HG03558 (cell line): ENCODE measurements around the gene LRP11.
A peak's percentile ranks its signal among the peaks of the same experiment; 100 is the strongest.
"Not testable (repeated sequence)": the region's sequence is repeated elsewhere in the genome, so short reads cannot be mapped to it uniquely, and the experiment has no call there.

Experiments
- ATAC-seq: cut with Tn5 transposase; IDR thresholded peaks from one replicate; pipeline ENCODE4 v1.9.1; 2021; ENCODE audit warnings: moderate number of reproducible peaks; ENCODE audit not compliant: unreplicated experiment; ENCODE audit errors: extremely low read depth

The LRP11 gene, protein sequence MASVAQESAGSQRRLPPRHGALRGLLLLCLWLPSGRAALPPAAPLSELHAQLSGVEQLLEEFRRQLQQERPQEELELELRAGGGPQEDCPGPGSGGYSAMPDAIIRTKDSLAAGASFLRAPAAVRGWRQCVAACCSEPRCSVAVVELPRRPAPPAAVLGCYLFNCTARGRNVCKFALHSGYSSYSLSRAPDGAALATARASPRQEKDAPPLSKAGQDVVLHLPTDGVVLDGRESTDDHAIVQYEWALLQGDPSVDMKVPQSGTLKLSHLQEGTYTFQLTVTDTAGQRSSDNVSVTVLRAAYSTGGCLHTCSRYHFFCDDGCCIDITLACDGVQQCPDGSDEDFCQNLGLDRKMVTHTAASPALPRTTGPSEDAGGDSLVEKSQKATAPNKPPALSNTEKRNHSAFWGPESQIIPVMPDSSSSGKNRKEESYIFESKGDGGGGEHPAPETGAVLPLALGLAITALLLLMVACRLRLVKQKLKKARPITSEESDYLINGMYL

DNA sequence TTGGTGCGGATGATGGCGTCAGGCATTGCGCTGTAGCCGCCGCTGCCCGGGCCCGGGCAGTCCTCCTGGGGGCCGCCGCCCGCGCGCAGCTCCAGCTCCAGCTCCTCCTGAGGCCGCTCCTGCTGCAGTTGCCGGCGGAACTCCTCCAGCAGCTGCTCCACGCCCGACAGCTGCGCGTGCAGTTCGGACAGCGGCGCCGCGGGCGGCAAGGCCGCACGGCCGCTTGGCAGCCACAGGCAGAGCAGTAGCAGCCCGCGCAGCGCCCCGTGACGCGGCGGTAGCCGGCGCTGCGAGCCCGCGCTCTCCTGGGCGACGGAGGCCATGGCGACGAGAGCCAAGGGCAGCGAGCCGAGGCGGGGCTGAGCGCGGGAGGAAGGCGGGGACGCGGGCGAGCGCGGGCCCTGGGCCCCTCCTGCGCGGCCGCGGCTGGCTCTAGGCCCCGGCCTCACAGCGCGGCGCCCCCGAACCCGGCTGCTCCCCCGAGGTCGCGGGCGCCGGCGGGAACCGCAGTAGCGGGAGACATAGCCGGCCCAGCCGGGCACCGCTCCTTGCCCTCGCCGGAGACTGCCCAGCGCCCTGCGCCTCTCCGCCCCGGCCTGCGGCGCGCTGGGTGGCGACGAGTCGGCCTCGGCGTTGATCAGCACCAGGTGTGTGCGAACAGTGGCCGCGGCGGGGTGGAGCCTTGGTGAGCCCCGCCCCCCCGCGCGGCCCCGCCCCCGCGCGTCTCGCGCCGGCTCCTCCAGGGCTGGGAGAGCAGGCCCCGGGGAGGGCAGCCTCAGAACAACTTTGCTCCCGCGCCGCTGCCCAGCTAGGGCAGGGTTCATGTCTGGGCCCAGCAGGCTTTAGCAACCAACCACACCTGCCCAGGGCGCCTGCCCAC is at the start of gene LRP11:
LRP11 (minus strand) TSS at position 662 of the 880 bp plus-strand sequence; CDS start at position 323, 339 bp downstream.
- ATAC-seq: peak; percentile 61

DNA sequence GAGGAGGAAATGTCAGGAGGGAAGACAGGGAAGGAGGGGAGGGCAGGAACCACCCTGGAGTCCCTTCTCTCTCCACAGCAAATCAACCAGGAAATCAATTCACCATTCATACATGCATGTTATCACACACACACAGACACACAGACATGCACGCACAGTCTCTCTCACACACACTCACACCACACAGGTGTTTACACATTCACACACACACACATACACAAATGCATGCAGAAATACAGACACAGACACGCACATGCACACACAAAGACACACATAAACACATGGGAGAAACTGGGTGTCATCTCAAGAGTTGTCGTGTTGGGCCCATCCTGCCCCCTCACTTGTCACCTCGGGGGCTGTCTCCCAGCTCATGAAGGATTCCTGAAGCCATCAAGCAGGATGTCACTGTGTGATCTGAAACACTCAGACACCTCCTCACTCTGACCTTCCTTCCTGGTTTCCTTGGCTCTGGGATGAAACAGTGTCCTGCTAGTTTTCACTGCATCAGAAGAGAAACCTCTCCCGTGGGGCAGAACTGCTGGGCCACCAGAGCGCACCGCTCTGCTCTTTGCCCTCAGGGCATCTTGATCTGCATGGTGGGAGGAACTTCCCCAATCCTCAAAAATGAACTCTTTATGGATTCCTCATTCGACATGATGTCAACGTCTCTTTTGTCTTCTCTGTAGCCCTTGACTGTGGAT is 49.5 kb upstream of the LRP11 start:
- no peak for ATAC-seq

DNA sequence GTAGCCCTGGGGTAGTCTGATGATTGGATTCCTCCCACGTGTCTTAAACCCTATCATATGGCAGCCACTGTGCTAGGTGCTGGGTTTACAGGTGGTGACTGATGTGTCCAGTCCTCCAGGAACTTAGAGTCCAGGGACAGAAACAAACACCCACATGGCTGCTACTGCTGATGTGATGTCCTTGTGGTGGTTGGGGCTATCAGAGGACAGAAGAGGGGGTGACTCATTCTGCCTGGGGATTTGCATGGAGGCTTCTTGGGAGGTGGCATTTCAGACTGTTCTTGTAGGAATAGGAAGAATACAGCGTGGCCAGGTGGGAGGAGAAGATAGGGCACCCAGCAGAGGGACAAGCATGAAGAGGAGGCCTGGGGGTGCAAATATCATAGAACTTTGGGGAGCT is 48.9 kb upstream of the LRP11 start:
- no peak for ATAC-seq

DNA sequence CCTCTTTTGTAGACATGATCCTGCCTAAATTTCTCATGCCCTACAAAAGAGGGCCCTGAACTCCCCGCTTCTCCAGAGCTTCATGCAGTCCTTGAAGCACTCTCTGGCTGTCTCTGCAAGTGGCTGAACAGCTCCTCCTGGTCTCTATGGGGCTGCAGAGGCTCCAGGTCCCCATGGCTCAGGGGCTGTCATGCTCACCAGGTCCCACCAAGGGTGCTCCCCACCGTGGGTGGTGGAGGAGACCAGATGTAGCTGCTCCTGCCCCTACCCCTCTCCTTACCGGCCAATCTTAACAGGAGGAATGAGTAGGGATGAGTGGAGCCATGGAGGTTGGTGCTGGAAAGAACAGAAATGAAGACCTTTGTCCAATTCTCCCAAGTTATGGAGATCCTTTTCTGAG is 48.5 kb upstream of the LRP11 start:
- ATAC-seq: not testable (repeated sequence)

DNA sequence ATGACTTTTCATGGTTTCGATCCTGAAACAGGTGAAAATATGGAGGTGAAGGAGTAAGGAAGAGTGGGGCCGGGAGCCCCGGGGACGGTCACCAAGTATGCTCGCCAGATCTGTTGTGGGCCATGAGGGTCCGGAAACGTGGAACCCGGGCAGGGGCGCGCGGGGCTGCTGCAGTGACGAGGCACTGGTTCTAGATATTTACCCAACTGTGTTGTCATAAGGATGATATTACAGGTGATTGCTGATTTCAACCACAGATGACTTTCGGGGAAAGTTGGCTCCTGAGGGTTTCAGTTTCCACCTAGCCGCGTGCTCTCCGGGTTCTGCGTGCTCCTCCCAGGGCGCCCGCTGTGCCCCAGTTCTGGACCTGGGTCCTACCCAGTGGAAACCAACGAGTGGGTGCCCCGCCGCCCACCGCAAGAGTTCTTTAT is 46.6 kb upstream of the LRP11 start:
- no peak for ATAC-seq

DNA sequence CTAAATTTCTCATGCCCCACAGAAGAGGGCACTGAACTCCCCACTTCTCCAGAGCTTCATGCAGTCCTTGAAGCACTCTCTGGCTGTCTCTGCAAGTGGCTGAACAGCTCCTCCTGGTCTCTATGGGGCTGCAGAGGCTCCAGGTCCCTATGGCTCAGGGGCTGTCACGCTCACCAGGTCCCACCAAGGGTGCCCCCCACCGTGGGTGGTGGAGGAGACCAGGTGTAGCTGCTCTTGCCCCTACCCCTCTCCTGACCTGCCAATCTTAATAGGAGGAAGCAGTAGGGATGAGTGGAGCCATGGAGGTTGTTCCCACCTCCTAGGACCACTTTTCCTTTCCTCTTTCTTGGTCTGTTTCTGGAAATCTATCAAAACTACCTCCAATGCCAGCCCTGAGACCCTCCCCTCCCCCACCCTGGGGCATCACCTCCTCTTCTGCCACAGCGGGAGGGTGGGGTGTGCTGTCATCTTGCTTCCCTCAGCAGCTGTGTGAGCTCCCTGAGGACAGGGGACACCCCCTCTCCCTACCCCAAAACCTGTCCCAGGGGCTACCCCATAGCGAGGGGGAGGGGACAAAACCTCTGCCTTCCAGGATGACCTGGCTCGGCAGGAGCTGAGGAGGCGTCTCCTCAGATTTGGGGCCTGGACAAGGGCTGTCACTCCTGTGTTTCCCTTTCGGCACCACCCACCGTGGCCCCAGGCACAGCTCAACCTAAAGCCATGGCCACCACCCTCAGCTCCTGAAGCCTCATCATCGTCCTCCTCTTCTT is 45.7 kb upstream of the LRP11 start:
- ATAC-seq: no peak

DNA sequence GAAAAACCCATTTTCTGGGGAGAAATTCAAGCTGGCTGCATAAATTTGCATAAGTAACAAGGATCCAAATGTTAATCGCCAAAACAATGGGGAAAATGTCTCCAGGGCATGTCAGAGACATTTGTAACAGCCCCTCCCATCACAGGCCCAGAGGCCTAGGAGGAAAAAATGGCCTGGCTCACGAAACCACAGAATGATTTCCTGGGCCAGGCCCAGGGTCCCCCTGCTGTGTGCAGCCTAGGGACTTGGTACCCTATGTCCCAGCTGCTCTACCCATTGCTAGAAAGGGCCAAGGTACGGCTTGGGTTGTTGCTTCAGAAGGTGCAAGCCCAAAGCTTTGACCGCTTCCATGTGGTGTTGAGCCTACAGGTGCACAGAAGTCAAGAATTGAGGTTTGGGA is 44.3 kb upstream of the LRP11 start:
- not testable (repeated sequence) for ATAC-seq

DNA sequence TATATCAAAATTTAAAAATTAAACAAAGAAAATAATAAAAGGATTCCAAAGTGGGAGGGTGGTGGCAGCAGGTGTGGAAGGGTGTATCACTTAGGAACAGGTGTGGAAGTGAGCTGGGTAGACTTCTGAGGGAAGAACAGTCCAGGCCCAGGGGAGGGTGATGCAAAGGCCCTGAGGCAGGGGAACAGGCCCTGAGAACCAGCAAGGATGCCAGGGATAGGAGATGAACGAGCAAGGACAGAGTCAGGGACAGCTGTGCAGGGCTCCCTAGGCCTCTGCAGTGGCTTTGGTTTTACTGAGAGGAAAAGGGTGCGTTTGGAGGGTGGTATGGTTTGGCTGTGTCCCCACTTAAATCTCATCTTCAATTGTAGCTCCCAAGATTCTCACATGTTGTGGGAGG is 43.2 kb upstream of the LRP11 start:
- no peak for ATAC-seq

DNA sequence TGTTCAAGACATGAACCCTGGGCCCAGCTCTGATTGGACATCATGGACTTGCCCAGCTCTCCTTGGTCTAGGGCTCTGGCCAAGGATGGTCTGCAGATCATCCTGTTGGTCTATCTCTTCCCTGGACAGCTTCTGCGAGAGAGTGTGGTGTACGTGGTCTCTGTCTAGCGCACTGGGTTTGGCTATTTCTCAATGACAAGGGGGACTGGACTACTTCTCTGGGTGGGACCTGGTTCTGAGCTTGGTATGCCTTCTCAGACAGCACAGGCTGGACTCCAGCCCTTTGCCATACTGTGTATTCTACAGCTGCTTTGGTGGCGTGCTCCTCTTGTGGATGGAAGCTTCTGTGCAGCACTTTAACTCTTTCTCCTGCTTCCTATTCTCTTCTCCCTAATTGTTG is 42.2 kb upstream of the LRP11 start:
- no peak for ATAC-seq

DNA sequence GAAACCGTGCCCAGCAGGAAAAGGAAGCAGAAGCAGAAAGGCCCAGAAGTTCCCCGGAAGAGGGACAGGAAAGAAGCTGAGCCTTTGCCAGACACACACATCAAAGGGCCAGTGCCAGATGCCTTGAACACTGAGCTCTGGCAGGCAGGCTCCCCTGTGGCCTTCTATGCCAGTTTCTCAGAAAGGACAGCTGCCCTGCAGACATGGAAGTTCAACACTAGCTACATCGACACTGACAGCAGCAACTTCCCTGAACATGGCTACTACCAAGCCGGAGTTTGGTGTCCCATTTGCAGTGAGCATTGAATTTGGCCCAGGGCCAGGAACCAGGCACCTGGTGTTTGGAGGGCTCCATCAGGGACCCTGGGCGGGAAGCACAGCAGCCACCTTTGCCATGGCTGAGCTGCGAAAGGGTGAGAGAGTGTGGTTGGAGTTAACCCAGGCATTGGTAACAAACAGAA is 41.8 kb upstream of the LRP11 start:
- no peak for ATAC-seq

DNA sequence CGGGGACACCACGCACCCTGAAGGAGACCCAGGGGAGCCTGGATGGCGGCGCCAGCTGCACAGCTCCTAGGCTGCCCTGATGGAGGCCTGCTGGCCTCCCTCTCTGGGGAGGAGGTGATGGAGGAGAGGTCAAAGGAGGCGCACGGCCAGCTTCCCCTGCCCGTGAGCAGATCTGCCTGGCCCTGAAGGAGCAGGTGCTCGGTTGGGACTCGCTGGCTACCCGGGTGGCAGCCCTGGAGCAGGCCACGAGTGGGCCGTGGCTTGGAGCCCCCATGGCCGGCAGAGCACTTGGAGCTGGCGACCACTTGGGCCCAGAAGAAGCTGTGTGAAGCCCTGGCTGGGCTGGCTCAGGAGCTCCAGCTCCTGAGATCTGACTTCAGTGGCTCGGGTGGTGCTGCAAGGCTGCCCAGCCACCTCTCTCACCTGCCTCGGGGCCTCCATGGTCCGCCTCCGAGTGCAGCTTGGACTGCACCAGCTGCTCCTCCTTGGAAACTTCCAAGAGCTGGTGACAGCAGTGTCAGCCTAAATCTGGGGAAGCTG is 41.3 kb upstream of the LRP11 start:
- ATAC-seq: no peak

DNA sequence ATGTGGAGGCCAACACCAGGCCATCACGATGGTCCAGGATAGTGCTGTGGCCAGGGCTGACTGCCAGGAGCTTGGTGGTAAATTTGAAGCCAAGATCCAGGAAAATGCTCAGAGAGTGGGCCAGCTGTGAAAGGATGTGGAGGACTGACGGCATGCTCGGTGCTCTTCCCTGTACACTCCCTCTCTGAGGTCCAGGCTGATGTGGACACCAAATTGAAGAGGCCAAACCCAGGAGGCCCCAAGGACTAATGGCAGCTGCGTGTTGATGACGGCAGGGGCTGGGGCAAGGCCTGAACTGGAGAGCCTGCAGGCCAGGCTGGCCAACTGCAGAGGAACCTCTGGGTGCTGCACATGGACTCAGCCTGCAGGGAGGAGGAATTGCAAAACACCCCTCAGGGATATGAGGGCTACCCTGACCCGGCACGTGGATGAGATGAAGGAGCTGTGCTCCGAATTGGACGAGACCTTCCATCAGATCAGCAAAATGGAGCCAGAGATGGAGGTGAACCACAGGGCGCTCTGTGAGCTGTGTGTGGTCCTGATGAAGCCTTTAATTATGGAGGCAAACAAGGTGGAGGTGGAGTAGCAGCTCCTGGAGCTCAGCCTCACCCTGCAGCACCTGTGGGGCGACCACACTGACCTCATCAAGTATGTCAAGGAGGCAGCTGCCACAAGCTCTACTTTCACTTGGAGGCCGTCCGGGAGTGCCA is 40.7 kb upstream of the LRP11 start:
- no peak for ATAC-seq

DNA sequence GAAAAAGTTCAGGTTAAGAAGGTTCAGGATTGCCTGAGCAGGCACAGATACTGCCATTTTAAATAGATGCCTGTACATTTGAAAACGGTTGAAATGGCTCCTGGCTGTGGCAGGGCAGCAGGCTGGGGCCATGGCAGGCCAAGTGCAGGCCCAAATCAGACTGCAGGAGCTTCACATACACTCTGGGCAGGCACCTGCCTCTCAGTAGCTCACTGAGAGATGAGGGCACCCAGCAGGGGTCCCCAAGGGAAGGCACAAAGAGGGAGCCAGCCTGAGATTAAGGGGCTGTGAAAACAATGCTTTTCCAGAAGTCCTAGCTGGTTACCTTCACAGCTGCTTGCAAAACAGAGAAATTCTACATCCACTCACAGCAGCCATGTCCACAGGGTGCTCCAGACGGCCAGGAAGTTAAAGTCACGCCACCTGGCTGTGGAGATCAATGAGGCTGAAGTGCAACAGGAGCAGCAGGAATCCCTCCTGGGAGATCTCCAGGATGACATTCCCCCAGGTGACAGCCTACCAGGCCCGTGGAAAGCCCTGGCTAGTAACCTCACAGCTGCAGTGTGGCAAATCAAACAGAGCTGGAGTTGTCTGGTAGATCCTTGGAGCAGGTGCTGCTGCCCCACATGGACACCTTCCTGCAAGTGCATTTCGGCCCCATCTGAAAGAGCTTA is 39.9 kb upstream of the LRP11 start:
- no peak for ATAC-seq

DNA sequence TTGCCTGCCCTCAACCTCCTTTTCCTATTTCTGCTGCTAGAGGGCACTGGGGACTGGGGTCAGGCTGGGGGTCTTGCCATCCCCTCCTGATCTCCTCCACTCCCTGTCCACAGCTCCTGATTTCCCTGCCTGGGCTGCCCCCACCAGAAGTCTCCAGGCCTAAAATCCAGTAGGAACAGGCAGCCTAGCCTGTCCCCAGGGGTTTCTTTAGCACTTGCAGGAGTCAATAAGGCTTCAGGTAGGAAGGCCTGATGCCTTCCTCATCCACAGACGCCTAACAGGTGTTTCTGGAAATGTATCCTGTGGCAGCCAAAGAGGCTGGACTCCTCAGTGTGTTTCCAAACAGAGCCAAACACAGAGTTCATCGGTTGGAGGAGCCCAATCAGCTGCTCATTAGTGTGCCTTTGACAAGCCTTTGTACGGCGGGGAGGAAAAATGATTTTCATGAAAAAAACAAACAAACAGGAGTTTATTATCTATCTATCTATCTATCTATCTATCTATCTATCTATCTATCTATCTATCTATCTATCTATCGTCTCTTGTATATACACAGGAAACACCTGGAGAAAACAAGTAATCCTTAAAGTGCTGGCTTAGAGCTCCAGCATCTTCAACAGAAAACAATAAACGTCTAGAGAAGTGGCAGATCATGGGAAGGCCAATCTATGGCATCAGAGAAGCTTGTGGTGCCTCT is 37.4 kb upstream of the LRP11 start:
- ATAC-seq: no peak

DNA sequence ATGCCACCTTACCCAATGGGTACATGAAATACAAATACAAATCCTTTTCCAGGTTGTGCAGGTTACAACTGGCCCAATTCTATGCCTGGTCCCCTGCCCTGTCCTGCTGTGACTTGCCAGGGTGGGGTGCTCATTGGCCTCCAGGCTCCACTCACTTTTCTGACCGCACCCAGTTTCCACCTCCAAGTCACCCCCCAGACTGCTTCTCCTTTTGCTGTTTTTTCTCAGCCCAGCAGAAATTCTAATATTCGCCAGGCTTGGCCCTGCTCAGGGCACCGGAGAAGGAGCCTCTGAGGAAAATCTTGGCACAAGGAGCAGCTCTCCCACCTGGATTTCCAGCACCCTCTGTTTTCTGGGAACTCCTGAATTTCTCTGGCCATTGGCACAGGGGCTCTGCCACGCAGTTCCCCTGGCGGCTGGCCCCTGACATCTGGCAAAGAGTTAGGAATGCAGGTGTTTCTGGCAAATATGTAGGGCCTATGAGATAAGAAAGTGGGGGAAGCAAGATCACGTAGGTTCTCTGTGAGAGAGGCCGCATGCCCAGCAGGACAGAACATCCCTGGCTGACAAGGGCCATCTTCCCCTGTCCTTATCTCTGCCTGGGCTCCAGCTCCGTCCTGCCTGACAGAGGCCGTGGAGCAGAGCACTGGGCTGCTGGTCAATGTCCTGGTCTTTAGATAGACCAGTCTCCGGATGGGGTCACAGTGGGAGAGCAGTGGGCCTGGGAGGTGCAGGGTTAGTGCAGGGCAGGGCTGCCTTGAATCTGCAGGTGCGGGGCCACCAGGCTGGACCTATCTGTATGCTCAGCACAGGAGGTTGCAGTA is 36.7 kb upstream of the LRP11 start:
- ATAC-seq: no peak

DNA sequence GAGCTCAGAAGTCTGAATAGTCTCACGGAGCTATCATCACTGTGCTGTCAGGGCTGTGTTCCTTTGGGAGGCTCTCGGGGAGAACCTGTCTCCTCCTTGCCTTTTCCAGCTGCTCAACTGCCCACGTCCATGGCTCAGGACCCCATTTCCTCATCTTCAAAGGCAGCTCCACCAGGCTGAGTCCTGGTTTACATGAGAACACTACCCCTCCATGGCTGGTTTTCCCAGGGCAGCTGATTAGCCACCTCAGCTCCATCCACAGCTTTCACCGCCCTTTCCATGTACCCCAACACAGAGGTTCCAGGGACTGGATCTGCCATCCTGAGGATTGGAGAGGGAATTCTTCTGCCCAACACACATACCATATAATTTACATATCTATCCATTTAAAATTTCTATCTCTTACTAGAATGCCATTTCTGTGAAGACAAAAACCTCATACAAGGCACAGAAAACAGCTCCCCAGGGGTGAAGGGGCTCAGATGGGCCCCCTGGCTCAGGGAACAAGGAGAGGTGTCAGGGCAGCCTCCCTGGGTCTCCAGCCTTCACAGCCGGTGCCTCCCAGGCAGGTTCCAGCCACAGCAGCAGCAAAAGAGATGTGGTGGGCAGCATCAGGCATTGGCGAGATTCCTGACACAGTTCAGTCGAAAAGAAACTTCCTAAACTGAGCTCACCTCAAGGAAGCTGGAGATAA is 35.9 kb upstream of the LRP11 start:
- no peak for ATAC-seq
